SK-N-MC (cell line): ENCODE measurements around the gene PNLDC1.
"Not testable (repeated sequence)": the region's sequence is repeated elsewhere in the genome, so short reads cannot be mapped to it uniquely, and the experiment has no call there.

Experiments used
- DNase-seq: peaks from one replicate; pipeline ENCODE4 v3.0.0-alpha.2; 2011; ENCODE audit warnings: low read depth, low spot score
- H3K27ac ChIP-seq: fragments of 200-600 bp; sonication (generic); 2 replicates; pipeline ENCODE4 v1.5.1; 2016; ENCODE audit warnings: mixed run types
- H3K36me3 ChIP-seq: fragments of 200-600 bp; sonication (generic); 2 replicates; pipeline ENCODE4 v1.6.1; 2017; ENCODE audit warnings: antibody characterized with exemption, low read length, mixed read lengths; ENCODE audit not compliant: insufficient read depth
- H3K4me3 ChIP-seq: fragments of 200-600 bp; sonication (generic); 2 replicates; pipeline ENCODE4 v1.5.1; 2016
- H3K9ac ChIP-seq: fragments of 200-600 bp; sonication (generic); 2 replicates; pipeline ENCODE4 v1.8.0; 2017; ENCODE audit warnings: mixed run types, mixed read lengths; ENCODE audit not compliant: insufficient read length
- H3K9me3 ChIP-seq: fragments of 200-600 bp; sonication (generic); 2 replicates; pipeline ENCODE4 v1.6.1; 2017; ENCODE audit warnings: low read depth, mild to moderate bottlenecking, antibody characterized with exemption, low read length, moderate library complexity, mixed read lengths
- EZH2 ChIP-seq: fragments of 200-600 bp; sonication (generic); IDR thresholded peaks from one replicate; pipeline ENCODE4 v1.6.1; 2017; ENCODE audit warnings: antibody characterized with exemption
- FOXP2 ChIP-seq: optimal IDR thresholded peaks from 2 replicates; pipeline ENCODE3; 2011; ENCODE audit warnings: mild to moderate bottlenecking, moderate library complexity; ENCODE audit not compliant: insufficient read depth; ENCODE audit errors: extremely low read length, control extremely low read depth
- POLR2AphosphoS5 ChIP-seq: IDR thresholded peaks from 2 replicates; pipeline ENCODE4 v1.6.1; 2012; ENCODE audit warnings: mild to moderate bottlenecking, low read depth, low read length, borderline replicate concordance

The PNLDC1 gene

DNA sequence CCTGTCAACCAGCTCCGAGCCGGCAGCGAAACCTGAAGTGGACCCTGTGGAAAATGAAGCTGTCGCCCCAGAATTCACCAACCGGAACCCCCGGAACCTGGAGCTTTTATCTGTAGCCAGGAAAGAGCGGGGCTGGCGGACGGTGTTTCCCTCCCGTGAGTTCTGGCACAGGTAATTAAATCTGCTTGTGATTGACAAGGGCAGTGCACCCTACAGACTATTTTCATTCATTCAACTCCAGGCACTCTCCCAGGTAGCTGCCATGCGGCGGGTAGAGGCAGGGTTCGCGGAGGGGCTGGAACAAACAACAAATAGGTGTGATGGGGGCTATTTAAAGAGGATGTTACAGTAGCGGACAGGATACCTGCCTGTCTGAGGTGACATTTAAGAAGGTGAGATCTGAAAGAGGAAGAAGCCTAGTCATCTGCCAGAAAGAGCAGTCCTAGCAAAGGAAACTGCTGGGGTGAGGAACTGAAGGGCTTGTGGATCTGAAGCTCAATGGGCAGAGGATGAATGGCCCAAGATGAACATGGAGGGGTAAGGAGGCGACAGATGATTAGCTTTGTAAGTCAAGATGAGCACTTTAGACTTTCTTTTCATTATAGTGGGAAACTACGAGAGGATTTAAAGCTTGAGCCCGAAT lies 9.0 kb upstream of the PNLDC1 start:
- no peaks in the 10 kb centered on the region for H3K9me3 ChIP-seq
- no peak for DNase-seq
- peaks cover 56% of the 10 kb centered on the region for H3K36me3 ChIP-seq
- peak overlapping the region; percentile 89 for H3K4me3 ChIP-seq
- peak overlapping the region; percentile 92 for H3K9ac ChIP-seq
- H3K27ac ChIP-seq = no peak overlapping the region
- TF ChIP-seq EZH2 (no peak), FOXP2 (no peak), POLR2AphosphoS5 (no peak)

- not testable (repeated sequence) for DNase-seq, H3K27ac ChIP-seq
- peaks cover 59% of the 10 kb centered on the region for H3K36me3 ChIP-seq
Observed at GRCh38 chr6:159794976-159795375, 5.1 kb upstream of the PNLDC1 start.

DNA sequence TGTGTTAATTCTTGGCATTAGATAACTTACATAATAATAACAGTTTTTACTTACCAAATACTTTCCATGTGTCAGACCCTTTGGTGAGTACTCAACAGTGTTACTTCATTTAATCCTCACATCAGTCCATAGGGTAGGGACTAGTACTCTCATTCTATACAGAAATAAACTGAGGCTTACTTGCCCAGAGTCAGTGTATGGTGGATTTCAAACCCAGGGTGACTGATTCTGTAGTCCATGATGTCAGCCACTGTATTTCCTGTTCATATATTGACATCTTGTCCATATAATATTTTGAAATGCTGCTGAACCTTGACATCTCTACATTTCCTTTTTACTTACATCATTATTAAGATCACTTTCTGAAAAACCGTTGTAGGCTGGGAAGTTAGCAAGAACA lies 2.5 kb upstream of the PNLDC1 start:
- Histone ChIP-seq H3K36me3 (peaks cover 52% of the 10 kb centered on the region), H3K9ac (no peak overlapping the region), H3K9me3 (no peaks in the 10 kb centered on the region), H3K27ac (no peak overlapping the region), H3K4me3 (no peak overlapping the region)
- DNase-seq = no peak
- TF ChIP-seq FOXP2 (no peak), EZH2 (no peak), POLR2AphosphoS5 (no peak)

More at GRCh38 chr6:159794976-159795375, 5.1 kb upstream of the PNLDC1 start:
- H3K4me3 ChIP-seq, H3K9ac ChIP-seq, H3K9me3 ChIP-seq: not testable (repeated sequence)

DNA sequence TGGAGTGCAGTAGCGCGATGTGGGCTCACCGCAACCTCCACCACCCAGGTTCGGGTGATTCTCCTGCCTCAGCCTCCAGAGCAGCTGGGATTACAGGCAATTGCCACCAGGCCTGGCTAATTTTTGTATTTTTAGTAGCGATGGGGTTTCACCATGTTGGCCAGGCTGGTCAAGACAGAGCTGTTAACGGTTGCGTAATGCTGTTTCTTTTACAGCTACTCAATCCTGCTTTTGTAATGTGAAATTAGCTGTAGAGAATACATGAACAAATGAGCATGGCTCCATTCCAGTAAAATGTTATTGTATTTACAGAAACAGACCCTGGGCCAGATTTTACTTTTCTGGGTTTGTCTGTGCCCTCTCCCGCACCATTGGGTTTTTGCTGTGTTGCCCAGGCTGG lies 1.9 kb downstream of the PNLDC1 start:
- H3K36me3 ChIP-seq = peaks cover 18% of the 10 kb centered on the region
- H3K9ac ChIP-seq = no peak overlapping the region
- DNase-seq = no peak
- TF ChIP-seq FOXP2 = no peak
- TF ChIP-seq POLR2AphosphoS5 = no peak
- no peak for TF ChIP-seq EZH2
- no peak overlapping the region for H3K27ac ChIP-seq
- H3K4me3 ChIP-seq = no peak overlapping the region
- H3K9me3 ChIP-seq = no peaks in the 10 kb centered on the region

- Histone ChIP-seq H3K36me3 (no peaks in the 10 kb centered on the region), H3K27ac (no peak overlapping the region), H3K9ac (no peak overlapping the region), H3K4me3 (no peak overlapping the region), H3K9me3 (no peaks in the 10 kb centered on the region)
- no peak for DNase-seq
- TF ChIP-seq POLR2AphosphoS5 (no peak), FOXP2 (no peak), EZH2 (no peak)
Observed at GRCh38 chr6:159804504-159804903, 4.4 kb downstream of the PNLDC1 start.

DNA sequence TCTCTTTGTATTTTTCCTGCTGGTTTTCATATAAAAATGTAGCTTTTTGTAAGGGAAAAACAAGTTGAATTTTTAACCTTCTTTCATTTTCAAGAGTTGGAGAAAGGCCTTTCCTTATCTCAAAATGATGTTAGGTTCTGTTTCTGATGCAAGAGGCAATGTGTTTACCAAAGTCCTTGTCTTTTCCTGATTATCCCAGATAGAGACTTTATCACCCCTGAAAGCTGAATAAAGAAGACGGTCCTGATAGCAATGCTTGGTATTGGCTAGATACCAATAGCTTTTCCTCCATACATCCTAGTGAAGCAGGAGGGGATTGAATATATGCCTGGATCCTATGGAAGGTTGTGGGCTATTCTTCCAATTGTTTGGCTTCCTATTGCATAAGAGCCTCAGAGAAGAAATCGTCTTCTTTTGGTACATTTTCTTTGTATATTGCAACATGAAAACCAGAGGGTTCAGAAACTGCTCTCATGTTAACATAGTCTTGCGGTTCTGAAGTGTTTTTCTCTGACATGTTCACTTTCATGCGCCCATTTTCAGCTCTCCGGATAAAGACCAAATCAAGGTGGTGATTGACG lies 5.5 kb downstream of the PNLDC1 start:
- no peak overlapping the region for H3K27ac ChIP-seq
- H3K9me3 ChIP-seq = no peaks in the 10 kb centered on the region
- DNase-seq = no peak
- TF ChIP-seq FOXP2 = no peak
- no peak for TF ChIP-seq EZH2
- TF ChIP-seq POLR2AphosphoS5 = no peak
- H3K36me3 ChIP-seq = no peaks in the 10 kb centered on the region
- no peak overlapping the region for H3K4me3 ChIP-seq
- no peak overlapping the region for H3K9ac ChIP-seq

DNA sequence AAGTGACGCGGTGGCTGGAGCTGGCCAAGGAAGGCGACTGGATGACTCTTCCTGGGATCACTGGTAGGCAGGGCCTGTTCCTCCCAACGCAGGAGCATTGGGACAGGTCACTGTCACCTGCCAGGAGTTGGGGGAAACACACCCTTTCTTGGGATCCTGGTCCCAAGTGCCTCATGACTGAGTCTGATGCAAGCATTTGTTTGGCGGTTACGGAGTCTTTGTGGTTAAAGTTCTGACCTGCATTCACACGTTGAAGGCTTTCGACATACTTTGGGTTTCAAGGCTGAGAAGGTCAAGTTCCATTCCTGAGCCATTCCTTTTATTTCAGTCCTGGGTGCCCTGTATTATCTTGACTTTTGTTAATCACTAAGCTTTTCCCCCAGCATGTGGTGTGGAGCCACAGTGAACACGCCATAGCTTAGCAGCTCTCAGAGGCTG lies 6.0 kb downstream of the PNLDC1 start:
- H3K4me3 ChIP-seq = no peak overlapping the region
- TF ChIP-seq EZH2 = no peak
- TF ChIP-seq POLR2AphosphoS5 = no peak
- no peak for TF ChIP-seq FOXP2
- no peaks in the 10 kb centered on the region for H3K9me3 ChIP-seq
- H3K9ac ChIP-seq = no peak overlapping the region
- DNase-seq = no peak
- H3K36me3 ChIP-seq = no peaks in the 10 kb centered on the region
- no peak overlapping the region for H3K27ac ChIP-seq

- no peak for DNase-seq
- Histone ChIP-seq H3K9ac (no peak overlapping the region), H3K27ac (no peak overlapping the region), H3K9me3 (no peaks in the 10 kb centered on the region), H3K36me3 (no peaks in the 10 kb centered on the region), H3K4me3 (no peak overlapping the region)
- no peak for TF ChIP-seq POLR2AphosphoS5
- no peak for TF ChIP-seq FOXP2
- TF ChIP-seq EZH2 = no peak
Observed at GRCh38 chr6:159807150-159807858, 7.2 kb downstream of the PNLDC1 start.
